Measurements from ENCODE around the gene SLC2A3. TPM values are rescaled to one million over a fixed set of nuclear protein-coding genes. Genes with fewer than 3 reads are reported as not detected.

The SLC2A3 gene
- total and polyA plus RNA-seq, 9 of the 15 experiments (the other 6 are each of a cell fraction or from before 2014, with no cell fraction given) = 67.3 to 491 (median 104) TPM

DNA sequence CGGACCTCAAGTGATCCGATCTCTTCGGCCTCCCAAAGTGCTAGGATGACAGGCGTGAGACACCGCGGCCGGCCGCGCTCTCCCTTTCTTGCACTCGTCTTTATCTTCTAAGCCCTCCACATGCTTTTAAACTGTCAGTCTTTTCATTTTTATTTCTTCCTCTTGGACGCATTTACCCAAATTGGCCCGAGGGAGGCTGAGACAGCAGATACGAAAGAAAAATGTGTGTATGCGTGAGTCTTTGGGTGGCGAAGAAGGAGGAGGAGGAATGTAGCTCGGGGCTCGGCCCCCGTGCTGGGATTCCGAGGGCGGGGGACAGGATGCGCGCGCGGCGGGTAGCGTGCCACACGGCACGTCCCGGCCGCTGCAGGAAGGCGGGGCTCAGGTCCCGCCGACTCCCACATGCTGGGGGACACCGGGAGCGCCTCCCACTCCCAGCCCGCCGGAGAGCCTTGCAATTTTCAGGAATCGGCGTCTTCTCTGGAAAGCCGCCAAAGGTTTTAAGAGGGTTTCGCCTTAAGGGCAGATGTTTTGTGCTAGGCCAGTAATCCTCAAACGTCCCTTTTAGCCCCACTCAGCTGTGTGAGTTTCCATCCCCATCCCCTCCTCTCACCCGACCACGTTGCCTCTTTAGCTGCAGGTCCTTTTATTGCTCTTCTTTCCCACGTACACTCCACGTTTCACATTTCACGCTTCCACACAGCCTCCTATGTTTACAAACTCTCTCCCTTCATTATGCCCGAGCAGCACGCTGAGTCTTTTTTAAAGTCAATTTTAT lies 34.7 kb upstream of the SLC2A3 start (continued):
- TF ChIP-seq, protein P1, sequence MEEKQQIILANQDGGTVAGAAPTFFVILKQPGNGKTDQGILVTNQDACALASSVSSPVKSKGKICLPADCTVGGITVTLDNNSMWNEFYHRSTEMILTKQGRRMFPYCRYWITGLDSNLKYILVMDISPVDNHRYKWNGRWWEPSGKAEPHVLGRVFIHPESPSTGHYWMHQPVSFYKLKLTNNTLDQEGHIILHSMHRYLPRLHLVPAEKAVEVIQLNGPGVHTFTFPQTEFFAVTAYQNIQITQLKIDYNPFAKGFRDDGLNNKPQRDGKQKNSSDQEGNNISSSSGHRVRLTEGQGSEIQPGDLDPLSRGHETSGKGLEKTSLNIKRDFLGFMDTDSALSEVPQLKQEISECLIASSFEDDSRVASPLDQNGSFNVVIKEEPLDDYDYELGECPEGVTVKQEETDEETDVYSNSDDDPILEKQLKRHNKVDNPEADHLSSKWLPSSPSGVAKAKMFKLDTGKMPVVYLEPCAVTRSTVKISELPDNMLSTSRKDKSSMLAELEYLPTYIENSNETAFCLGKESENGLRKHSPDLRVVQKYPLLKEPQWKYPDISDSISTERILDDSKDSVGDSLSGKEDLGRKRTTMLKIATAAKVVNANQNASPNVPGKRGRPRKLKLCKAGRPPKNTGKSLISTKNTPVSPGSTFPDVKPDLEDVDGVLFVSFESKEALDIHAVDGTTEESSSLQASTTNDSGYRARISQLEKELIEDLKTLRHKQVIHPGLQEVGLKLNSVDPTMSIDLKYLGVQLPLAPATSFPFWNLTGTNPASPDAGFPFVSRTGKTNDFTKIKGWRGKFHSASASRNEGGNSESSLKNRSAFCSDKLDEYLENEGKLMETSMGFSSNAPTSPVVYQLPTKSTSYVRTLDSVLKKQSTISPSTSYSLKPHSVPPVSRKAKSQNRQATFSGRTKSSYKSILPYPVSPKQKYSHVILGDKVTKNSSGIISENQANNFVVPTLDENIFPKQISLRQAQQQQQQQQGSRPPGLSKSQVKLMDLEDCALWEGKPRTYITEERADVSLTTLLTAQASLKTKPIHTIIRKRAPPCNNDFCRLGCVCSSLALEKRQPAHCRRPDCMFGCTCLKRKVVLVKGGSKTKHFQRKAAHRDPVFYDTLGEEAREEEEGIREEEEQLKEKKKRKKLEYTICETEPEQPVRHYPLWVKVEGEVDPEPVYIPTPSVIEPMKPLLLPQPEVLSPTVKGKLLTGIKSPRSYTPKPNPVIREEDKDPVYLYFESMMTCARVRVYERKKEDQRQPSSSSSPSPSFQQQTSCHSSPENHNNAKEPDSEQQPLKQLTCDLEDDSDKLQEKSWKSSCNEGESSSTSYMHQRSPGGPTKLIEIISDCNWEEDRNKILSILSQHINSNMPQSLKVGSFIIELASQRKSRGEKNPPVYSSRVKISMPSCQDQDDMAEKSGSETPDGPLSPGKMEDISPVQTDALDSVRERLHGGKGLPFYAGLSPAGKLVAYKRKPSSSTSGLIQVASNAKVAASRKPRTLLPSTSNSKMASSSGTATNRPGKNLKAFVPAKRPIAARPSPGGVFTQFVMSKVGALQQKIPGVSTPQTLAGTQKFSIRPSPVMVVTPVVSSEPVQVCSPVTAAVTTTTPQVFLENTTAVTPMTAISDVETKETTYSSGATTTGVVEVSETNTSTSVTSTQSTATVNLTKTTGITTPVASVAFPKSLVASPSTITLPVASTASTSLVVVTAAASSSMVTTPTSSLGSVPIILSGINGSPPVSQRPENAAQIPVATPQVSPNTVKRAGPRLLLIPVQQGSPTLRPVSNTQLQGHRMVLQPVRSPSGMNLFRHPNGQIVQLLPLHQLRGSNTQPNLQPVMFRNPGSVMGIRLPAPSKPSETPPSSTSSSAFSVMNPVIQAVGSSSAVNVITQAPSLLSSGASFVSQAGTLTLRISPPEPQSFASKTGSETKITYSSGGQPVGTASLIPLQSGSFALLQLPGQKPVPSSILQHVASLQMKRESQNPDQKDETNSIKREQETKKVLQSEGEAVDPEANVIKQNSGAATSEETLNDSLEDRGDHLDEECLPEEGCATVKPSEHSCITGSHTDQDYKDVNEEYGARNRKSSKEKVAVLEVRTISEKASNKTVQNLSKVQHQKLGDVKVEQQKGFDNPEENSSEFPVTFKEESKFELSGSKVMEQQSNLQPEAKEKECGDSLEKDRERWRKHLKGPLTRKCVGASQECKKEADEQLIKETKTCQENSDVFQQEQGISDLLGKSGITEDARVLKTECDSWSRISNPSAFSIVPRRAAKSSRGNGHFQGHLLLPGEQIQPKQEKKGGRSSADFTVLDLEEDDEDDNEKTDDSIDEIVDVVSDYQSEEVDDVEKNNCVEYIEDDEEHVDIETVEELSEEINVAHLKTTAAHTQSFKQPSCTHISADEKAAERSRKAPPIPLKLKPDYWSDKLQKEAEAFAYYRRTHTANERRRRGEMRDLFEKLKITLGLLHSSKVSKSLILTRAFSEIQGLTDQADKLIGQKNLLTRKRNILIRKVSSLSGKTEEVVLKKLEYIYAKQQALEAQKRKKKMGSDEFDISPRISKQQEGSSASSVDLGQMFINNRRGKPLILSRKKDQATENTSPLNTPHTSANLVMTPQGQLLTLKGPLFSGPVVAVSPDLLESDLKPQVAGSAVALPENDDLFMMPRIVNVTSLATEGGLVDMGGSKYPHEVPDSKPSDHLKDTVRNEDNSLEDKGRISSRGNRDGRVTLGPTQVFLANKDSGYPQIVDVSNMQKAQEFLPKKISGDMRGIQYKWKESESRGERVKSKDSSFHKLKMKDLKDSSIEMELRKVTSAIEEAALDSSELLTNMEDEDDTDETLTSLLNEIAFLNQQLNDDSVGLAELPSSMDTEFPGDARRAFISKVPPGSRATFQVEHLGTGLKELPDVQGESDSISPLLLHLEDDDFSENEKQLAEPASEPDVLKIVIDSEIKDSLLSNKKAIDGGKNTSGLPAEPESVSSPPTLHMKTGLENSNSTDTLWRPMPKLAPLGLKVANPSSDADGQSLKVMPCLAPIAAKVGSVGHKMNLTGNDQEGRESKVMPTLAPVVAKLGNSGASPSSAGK (IDR thresholded peaks at IDR 0.05) = peak; percentile 94
- TF ChIP-seq RBM17 (IDR thresholded peaks at IDR 0.05; ENCODE audit: borderline replicate concordance, low read depth, low read length) (no peak), BCOR (IDR thresholded peaks at IDR 0.05) (peak; percentile 81), BHLHE40 (IDR thresholded peaks at IDR 0.05; ENCODE audit: low read length) (peak; percentile 93), MED1 (CRISPR knock-in tag; IDR thresholded peaks at IDR 0.05; ENCODE audit: borderline replicate concordance) (no peak), MCM5 (IDR thresholded peaks at IDR 0.05; ENCODE audit: low read depth) (no peak), KLF13 (tag; IDR thresholded peaks at IDR 0.05; ENCODE audit: borderline replicate concordance, low read depth) (0 out of 2 replicates have a peak, but pooled peaks have one; percentile 42), POLR2B (IDR thresholded peaks at IDR 0.05; ENCODE audit: low read depth, partially characterized antibody) (peak; percentile 43)
- TF ChIP-seq, protein P2, sequence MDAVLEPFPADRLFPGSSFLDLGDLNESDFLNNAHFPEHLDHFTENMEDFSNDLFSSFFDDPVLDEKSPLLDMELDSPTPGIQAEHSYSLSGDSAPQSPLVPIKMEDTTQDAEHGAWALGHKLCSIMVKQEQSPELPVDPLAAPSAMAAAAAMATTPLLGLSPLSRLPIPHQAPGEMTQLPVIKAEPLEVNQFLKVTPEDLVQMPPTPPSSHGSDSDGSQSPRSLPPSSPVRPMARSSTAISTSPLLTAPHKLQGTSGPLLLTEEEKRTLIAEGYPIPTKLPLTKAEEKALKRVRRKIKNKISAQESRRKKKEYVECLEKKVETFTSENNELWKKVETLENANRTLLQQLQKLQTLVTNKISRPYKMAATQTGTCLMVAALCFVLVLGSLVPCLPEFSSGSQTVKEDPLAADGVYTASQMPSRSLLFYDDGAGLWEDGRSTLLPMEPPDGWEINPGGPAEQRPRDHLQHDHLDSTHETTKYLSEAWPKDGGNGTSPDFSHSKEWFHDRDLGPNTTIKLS (IDR thresholded peaks at IDR 0.05; ENCODE audit: borderline replicate concordance, low read depth) = peak; percentile 39; the same call in 1 of the 2 replicates
- TF ChIP-seq, protein P3, sequence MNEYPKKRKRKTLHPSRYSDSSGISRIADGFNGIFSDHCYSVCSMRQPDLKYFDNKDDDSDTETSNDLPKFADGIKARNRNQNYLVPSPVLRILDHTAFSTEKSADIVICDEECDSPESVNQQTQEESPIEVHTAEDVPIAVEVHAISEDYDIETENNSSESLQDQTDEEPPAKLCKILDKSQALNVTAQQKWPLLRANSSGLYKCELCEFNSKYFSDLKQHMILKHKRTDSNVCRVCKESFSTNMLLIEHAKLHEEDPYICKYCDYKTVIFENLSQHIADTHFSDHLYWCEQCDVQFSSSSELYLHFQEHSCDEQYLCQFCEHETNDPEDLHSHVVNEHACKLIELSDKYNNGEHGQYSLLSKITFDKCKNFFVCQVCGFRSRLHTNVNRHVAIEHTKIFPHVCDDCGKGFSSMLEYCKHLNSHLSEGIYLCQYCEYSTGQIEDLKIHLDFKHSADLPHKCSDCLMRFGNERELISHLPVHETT (CRISPR knock-in tag; conservative IDR thresholded peaks at IDR 0.05 in 1 of 2, IDR thresholded peaks at IDR 0.05 in 1 of 2) = peak in 1 of 2 experiments; percentile 62; a peak in 2 of 4 replicates
- TF ChIP-seq, protein P4, sequence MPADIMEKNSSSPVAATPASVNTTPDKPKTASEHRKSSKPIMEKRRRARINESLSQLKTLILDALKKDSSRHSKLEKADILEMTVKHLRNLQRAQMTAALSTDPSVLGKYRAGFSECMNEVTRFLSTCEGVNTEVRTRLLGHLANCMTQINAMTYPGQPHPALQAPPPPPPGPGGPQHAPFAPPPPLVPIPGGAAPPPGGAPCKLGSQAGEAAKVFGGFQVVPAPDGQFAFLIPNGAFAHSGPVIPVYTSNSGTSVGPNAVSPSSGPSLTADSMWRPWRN (IDR thresholded peaks at IDR 0.05; ENCODE audit: low read depth) = peak; percentile 82

Data from K562 (cell line).